C4-2B (cell line): Measurements from ENCODE around the gene PHACTR4.
"Not testable (repeated sequence)": the region's sequence is repeated elsewhere in the genome, so short reads cannot be mapped to it uniquely, and the experiment has no call there.

Experiments
- CTCF ChIP-seq: fragments of 450-650 bp; conservative IDR thresholded peaks from 2 replicates; pipeline ENCODE4 v1.5.1; 2017; ENCODE audit warnings: mild to moderate bottlenecking
- ZFX ChIP-seq: fragments of 450-650 bp; IDR thresholded peaks from 2 replicates; pipeline ENCODE4 v1.6.1; 2017

GRCh38 chr1:28541414-28542015, 172.0 kb downstream of the PHACTR4 start:
- not testable (repeated sequence) for TF ChIP-seq CTCF, ZFX
